Measurements from ENCODE around the gene KCNA1. TPM values are rescaled to one million over a fixed set of nuclear protein-coding genes. Genes with fewer than 3 reads are reported as not detected.

Gene KCNA1
- total RNA-seq, 1 experiment from 2014 or later, result not detected

GRCh38 chr12:4864575-4864974 lies 45.1 kb upstream of the KCNA1 start:
- no peaks in the 10 kb centered on the region for H3K4me1 ChIP-seq (ENCODE audit: insufficient read depth, low read length, poor library complexity, severe bottlenecking)
- H3K4me3 ChIP-seq (ENCODE audit: low read depth, low read length, poor library complexity, severe bottlenecking), result no peak overlapping the region
- H3K9me3 ChIP-seq (ENCODE audit: low read depth, low read length, poor library complexity, severe bottlenecking), result no peaks in the 10 kb centered on the region
- TF ChIP-seq EZH2 (IDR thresholded peaks at IDR 0.05; ENCODE audit: borderline replicate concordance, low read depth, low read length, poor library complexity, severe bottlenecking) (no peak), CTCF (conservative IDR thresholded peaks at IDR 0.05; ENCODE audit: low read depth, low read length) (no peak)
- no TSS peak for BruUV-seq (replicated peaks)
- POLR2A ChIA-PET (ENCODE audit: low non-redundant PET), result no interaction called here
- no peak for DNase-seq (ENCODE audit: low spot score)
- CTCF ChIA-PET, result no interaction called here
- H3K36me3 ChIP-seq (ENCODE audit: insufficient read depth, low read length, poor library complexity, severe bottlenecking), result no peaks in the 10 kb centered on the region
- no peak overlapping the region for H3K27ac ChIP-seq (ENCODE audit: low read depth, low read length, poor library complexity, severe bottlenecking)
- peaks cover 88% of the 10 kb centered on the region for H3K27me3 ChIP-seq (replicated peaks; ENCODE audit: insufficient read depth, low read depth, low read length, poor library complexity)
- intact Hi-C loops (cut with micrococcal nuclease; ENCODE audit: unreplicated experiment), result no loop called here

- Histone ChIP-seq H3K9me3 (ENCODE audit: low read depth, low read length, poor library complexity, severe bottlenecking) (no peaks in the 10 kb centered on the region), H3K4me1 (ENCODE audit: insufficient read depth, low read length, poor library complexity, severe bottlenecking) (no peaks in the 10 kb centered on the region), H3K4me3 (ENCODE audit: low read depth, low read length, poor library complexity, severe bottlenecking) (no peak overlapping the region), H3K27me3 (replicated peaks; ENCODE audit: insufficient read depth, low read depth, low read length, poor library complexity) (peaks cover 91% of the 10 kb centered on the region), H3K36me3 (ENCODE audit: insufficient read depth, low read length, poor library complexity, severe bottlenecking) (no peaks in the 10 kb centered on the region), H3K27ac (ENCODE audit: low read depth, low read length, poor library complexity, severe bottlenecking) (no peak overlapping the region)
- POLR2A ChIA-PET (ENCODE audit: low non-redundant PET), result no interaction called here
- no TSS peak for BruUV-seq (replicated peaks)
- intact Hi-C loops (cut with micrococcal nuclease; ENCODE audit: unreplicated experiment), result no loop called here
- DNase-seq (ENCODE audit: low spot score), result no peak
- TF ChIP-seq CTCF (conservative IDR thresholded peaks at IDR 0.05; ENCODE audit: low read depth, low read length) (no peak), EZH2 (IDR thresholded peaks at IDR 0.05; ENCODE audit: borderline replicate concordance, low read depth, low read length, poor library complexity, severe bottlenecking) (no peak)
- CTCF ChIA-PET, result no interaction called here
These were observed 44.5 kb upstream of the KCNA1 start for GRCh38 chr12:4865246-4865645.

- Histone ChIP-seq H3K9me3 (ENCODE audit: low read depth, low read length, poor library complexity, severe bottlenecking) (no peaks in the 10 kb centered on the region), H3K4me3 (ENCODE audit: low read depth, low read length, poor library complexity, severe bottlenecking) (no peak overlapping the region), H3K27ac (ENCODE audit: low read depth, low read length, poor library complexity, severe bottlenecking) (no peak overlapping the region), H3K36me3 (ENCODE audit: insufficient read depth, low read length, poor library complexity, severe bottlenecking) (no peaks in the 10 kb centered on the region), H3K27me3 (replicated peaks; ENCODE audit: insufficient read depth, low read depth, low read length, poor library complexity) (peaks cover 92% of the 10 kb centered on the region), H3K4me1 (ENCODE audit: insufficient read depth, low read length, poor library complexity, severe bottlenecking) (no peaks in the 10 kb centered on the region)
- CTCF ChIA-PET, result no interaction called here
- DNase-seq (ENCODE audit: low spot score), result no peak
- TF ChIP-seq EZH2 (IDR thresholded peaks at IDR 0.05; ENCODE audit: borderline replicate concordance, low read depth, low read length, poor library complexity, severe bottlenecking), result no peak
- POLR2A ChIA-PET (ENCODE audit: low non-redundant PET), result no interaction called here
- intact Hi-C loops (cut with micrococcal nuclease; ENCODE audit: unreplicated experiment), result no loop called here
- BruUV-seq (replicated peaks), result no TSS peak
These were observed 43.4 kb upstream of the KCNA1 start for GRCh38 chr12:4866299-4866698.

GRCh38 chr12:4867384-4867783 lies 42.3 kb upstream of the KCNA1 start:
- ChIA-PET CTCF (no interaction called here), POLR2A (ENCODE audit: low non-redundant PET) (no interaction called here)
- no peak overlapping the region for H3K27ac ChIP-seq (ENCODE audit: low read depth, low read length, poor library complexity, severe bottlenecking)
- DNase-seq (ENCODE audit: low spot score), result no peak
- no peaks in the 10 kb centered on the region for H3K9me3 ChIP-seq (ENCODE audit: low read depth, low read length, poor library complexity, severe bottlenecking)
- H3K4me1 ChIP-seq (ENCODE audit: insufficient read depth, low read length, poor library complexity, severe bottlenecking), result no peaks in the 10 kb centered on the region
- no peak overlapping the region for H3K4me3 ChIP-seq (ENCODE audit: low read depth, low read length, poor library complexity, severe bottlenecking)
- peaks cover 92% of the 10 kb centered on the region for H3K27me3 ChIP-seq (replicated peaks; ENCODE audit: insufficient read depth, low read depth, low read length, poor library complexity)
- TF ChIP-seq CTCF (conservative IDR thresholded peaks at IDR 0.05; ENCODE audit: low read depth, low read length) (no peak), EZH2 (IDR thresholded peaks at IDR 0.05; ENCODE audit: borderline replicate concordance, low read depth, low read length, poor library complexity, severe bottlenecking) (no peak)
- H3K36me3 ChIP-seq (ENCODE audit: insufficient read depth, low read length, poor library complexity, severe bottlenecking), result no peaks in the 10 kb centered on the region
- BruUV-seq (replicated peaks), result no TSS peak
- intact Hi-C loops (cut with micrococcal nuclease; ENCODE audit: unreplicated experiment), result no loop called here

All from A673 (cell line).